Neural progenitor cell (in vitro differentiated cells): ENCODE results near the gene PRSS2.

Experiments used
- CTCF ChIP-seq: fragments of 200-600 bp; sonication (generic); IDR thresholded peaks from 2 replicates; pipeline ENCODE4 v1.5.1; 2017; ENCODE audit warnings: antibody characterized with exemption, mild to moderate bottlenecking
- EZH2 ChIP-seq: fragments of 200-600 bp; sonication (generic); IDR thresholded peaks from 2 replicates; pipeline ENCODE4 v1.6.1; 2017; ENCODE audit warnings: antibody characterized with exemption, mild to moderate bottlenecking, moderate library complexity

- TF ChIP-seq CTCF (no peak), EZH2 (no peak)
Measured at GRCh38 chr7:142798451-142799436, 28.0 kb downstream of the PRSS2 start.
